Measurements from ENCODE around the gene MRAS.

DNA sequence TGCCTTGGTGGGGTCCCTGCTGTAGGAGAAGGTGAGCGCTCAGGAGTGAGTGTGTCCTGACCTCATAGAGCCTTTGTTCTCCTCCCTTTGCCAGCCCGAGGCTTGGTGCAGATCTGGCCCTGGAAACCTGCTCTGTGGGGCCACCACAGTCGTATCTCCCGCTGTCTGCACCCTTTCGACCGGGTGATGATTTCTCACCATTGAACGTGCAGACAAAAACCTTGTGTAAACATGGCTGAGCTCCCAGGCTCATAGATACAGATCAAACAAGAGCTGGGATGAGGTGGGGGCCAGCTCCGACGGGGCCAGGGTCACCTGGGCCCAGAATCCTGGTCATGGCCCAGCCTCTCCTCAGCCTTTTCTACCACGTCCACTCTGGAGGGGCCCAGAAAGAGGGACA lies 51.4 kb downstream of the MRAS start:
- no peak for TF ChIP-seq POLR2A (IDR thresholded peaks at IDR 0.05)
- TF ChIP-seq, protein P1, sequence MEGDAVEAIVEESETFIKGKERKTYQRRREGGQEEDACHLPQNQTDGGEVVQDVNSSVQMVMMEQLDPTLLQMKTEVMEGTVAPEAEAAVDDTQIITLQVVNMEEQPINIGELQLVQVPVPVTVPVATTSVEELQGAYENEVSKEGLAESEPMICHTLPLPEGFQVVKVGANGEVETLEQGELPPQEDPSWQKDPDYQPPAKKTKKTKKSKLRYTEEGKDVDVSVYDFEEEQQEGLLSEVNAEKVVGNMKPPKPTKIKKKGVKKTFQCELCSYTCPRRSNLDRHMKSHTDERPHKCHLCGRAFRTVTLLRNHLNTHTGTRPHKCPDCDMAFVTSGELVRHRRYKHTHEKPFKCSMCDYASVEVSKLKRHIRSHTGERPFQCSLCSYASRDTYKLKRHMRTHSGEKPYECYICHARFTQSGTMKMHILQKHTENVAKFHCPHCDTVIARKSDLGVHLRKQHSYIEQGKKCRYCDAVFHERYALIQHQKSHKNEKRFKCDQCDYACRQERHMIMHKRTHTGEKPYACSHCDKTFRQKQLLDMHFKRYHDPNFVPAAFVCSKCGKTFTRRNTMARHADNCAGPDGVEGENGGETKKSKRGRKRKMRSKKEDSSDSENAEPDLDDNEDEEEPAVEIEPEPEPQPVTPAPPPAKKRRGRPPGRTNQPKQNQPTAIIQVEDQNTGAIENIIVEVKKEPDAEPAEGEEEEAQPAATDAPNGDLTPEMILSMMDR (IDR thresholded peaks at IDR 0.05) = no peak
